Subcutaneous abdominal adipose tissue (tissue), 5 donors: Measurements from ENCODE around the gene CARMIL1.
A peak's percentile ranks its signal among the peaks of the same experiment; 100 is the strongest.

Source experiments
- H3K27ac ChIP-seq: one replicate; pipeline ENCODE4 v1.7.0; 2013; ENCODE audit warnings: low read depth, mild to moderate bottlenecking, inconsistent platforms, low read length, moderate library complexity
- H3K27me3 ChIP-seq, 5 donors: one replicate each; pipeline ENCODE4 v1.7.0; 2013; ENCODE audit warnings: low read length in 5 of 5, inconsistent platforms in 1 of 5; ENCODE audit not compliant: control insufficient read depth in 5 of 5, insufficient read depth in 4 of 5
- H3K36me3 ChIP-seq, 5 donors: one replicate each; pipeline ENCODE4 v1.7.0; 2013; ENCODE audit warnings: low read length in 5 of 5; ENCODE audit not compliant: control insufficient read depth in 5 of 5, insufficient read depth in 5 of 5
- H3K4me1 ChIP-seq, 5 donors: one replicate each; pipeline ENCODE4 v1.7.0; 2013; ENCODE audit warnings: low read length in 5 of 5, mild to moderate bottlenecking in 3 of 5, moderate library complexity in 1 of 5; ENCODE audit not compliant: control insufficient read depth in 5 of 5, insufficient read depth in 5 of 5
- H3K4me3 ChIP-seq, 5 donors: one replicate each; pipeline ENCODE4 v1.7.0; 2013; ENCODE audit warnings: low read length in 5 of 5, low read depth in 1 of 5
- H3K9ac ChIP-seq, 5 donors: one replicate each; pipeline ENCODE4 v1.7.0; 2013; ENCODE audit warnings: low read length in 5 of 5, mild to moderate bottlenecking in 4 of 5, moderate library complexity in 3 of 5
- H3K9me3 ChIP-seq, 5 donors: one replicate each; pipeline ENCODE4 v1.7.0; 2013; ENCODE audit warnings: low read length in 5 of 5; ENCODE audit not compliant: control insufficient read depth in 5 of 5
- donor health status: healthy.
- donor health status: healthy.
- donor health status: healthy.
- donor health status: healthy.
- donor health status: healthy.

Gene CARMIL1

DNA sequence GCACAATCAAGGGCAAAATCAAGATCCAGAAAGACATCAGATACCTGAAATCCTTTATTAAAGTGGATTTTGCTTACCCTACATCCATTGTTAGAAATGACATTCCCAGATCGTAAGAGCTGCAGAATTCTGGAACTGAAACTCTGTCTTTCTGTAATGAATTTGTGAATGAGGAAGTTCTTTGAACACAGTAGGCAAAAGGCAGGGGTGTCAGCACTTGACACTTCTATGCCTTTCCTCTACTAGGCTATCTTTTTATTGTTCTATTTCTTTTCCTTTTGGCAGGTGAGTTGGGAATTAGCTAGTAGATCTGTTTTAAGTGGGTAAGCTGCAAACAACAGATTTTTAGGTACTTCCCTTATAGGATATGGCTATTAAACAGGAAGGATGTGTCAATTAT, 126.3 kb downstream of the CARMIL1 start:
- Histone ChIP-seq H3K9me3 (no peaks in the 10 kb centered on the region), H3K36me3 (no peaks in the 10 kb centered on the region), H3K27ac (no peak overlapping the region), H3K4me1 (peaks cover 0 to 29% (median 20%) of the 10 kb centered on the region in 5 donors), H3K9ac (no peak overlapping the region), H3K4me3 (no peak overlapping the region), H3K27me3 (no peaks in the 10 kb centered on the region)

DNA sequence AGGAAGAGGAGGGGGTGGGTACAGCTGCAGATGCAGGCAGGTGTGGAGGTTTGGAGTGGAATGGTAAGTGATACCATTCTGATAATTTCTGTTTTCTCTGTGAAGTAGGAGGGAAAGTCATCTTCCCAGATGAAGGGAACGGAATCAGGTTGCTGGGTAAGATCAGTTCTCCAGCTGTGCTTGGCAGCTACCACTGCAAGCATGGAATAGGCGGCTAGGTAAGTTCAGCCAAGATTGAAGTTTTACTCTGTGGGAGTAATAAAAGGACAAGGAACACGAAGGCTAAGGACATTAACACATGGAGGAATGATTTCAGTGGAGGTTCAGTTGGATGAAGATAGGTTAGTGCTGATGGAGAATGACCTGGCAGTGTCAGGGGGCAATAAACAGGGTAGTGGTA, 128.3 kb downstream of the CARMIL1 start:
- Histone ChIP-seq H3K36me3 (no peaks in the 10 kb centered on the region), H3K27me3 (no peaks in the 10 kb centered on the region), H3K27ac (no peak overlapping the region), H3K4me3 (no peak overlapping the region), H3K9me3 (no peaks in the 10 kb centered on the region), H3K4me1 (peaks cover 0 to 30% (median 20%) of the 10 kb centered on the region in 5 donors), H3K9ac (no peak overlapping the region)

DNA sequence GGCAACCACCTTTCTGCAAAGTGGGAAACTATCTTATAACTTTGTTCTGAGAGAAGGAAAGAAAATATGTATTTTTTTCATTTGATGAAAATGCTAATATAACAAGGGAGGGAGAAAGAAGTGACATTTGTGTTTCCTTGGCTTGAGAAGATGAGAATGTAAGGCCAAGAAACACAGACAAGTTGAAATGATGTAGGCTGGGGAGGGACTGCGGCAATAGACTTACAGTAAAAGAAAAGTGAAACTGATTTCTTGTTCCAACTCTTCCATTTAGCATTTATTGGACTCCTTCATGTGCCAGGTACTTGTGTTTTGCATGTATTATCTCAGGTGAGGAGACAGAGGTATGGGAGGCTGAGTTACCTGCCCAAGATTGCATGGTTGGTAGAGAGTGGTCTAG, 130.9 kb downstream of the CARMIL1 start:
- no peaks in the 10 kb centered on the region for H3K9me3 ChIP-seq
- H3K27ac ChIP-seq: peak overlapping the region; percentile 25
- peak overlapping the region in 2 of 5 donors; percentile 56 to 59 for H3K4me3 ChIP-seq
- H3K9ac ChIP-seq: peak overlapping the region in 1 of 5 donors; percentile 25
- peaks cover 3 to 42% (median 30%) of the 10 kb centered on the region in 5 donors for H3K4me1 ChIP-seq
- no peaks in the 10 kb centered on the region for H3K27me3 ChIP-seq
- no peaks in the 10 kb centered on the region for H3K36me3 ChIP-seq

DNA sequence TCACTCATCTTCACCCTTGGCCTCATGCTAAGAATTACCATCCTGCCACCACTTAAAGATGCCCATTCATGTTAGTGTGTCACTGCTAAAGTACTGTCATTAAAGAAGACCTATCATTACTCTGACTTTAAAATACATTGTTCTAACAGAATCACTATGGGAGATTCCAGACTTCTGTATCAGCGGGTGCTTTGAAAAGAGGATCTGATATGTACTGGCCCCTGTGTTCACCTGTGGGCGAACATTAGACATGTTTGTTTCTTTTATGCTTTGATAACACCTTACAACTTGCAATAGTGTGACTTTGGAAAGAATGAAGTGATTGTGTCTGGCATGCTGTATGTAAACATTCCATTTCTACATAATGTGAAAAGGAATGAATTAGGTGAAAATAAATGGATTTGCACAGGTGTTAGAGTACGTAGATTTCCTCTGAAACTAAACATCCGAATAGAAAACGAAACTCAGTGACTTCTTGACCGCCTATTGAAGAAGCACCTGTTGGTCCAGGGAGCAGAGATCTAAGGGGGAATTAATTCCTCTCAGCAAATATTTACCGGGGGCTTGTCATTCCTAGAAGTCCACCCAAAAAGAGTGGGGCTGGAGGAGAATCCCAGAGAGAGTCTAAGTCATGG, 132.3 kb downstream of the CARMIL1 start:
- no peak overlapping the region for H3K4me3 ChIP-seq
- no peaks in the 10 kb centered on the region for H3K9me3 ChIP-seq
- no peaks in the 10 kb centered on the region for H3K27me3 ChIP-seq
- no peaks in the 10 kb centered on the region for H3K36me3 ChIP-seq
- H3K4me1 ChIP-seq: peaks cover 3 to 32% (median 27%) of the 10 kb centered on the region in 5 donors
- no peak overlapping the region for H3K9ac ChIP-seq
- H3K27ac ChIP-seq: no peak overlapping the region

DNA sequence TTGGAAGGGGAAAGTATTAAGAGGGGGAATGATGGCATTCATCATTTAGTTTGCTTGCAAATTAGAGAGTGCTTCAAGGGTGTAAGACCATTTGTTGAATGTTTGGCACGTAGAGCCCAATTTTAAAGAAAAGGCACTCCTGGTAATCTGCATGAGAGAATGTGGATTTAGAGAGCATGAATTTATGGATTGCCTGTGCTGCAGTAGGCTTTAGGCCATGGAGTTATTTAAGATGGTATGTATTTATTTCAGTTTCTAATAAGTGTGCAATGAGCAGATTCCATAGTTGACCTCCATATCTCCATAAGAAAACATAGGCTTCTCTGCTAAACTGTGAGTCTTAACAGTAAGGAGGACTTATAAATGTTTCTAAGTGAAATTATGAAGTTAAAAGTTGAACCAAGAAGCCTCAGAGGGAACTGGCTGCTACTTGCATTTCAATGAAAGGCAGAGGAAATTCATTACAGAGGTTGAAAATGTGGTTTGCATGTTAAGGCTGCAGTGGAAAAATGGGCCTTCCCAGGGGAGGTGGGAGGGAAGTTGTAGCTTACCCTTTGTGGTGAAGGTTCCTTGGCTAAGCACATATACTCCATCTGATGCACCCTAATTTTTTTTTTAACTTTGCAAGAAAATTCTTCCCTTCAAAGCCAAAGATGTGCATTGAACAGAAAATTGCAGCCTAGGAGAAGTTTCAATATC, 134.2 kb downstream of the CARMIL1 start:
- Histone ChIP-seq H3K27me3 (no peaks in the 10 kb centered on the region), H3K36me3 (no peaks in the 10 kb centered on the region), H3K4me1 (peaks cover 4 to 39% (median 33%) of the 10 kb centered on the region in 5 donors), H3K9ac (no peak overlapping the region), H3K27ac (no peak overlapping the region), H3K4me3 (no peak overlapping the region), H3K9me3 (no peaks in the 10 kb centered on the region)

DNA sequence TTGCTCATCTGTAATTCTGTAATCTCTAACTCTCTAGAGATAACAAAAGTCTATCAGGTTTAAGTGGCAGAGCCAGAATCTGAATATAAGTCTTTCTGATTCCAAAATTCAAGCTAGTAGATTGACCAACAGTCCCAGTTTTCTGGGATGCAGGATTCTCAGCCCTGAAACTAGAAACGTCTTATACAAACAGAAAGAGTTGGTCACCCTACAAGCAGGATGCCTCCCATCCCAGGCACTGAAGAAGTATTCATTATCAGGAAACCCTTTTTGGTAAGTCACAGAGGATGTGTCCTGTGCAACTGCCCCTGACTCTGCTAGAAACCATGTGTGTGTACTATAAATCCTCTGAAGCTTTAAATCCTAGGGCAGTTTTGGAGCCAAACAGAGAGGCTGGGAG, 135.0 kb downstream of the CARMIL1 start:
- Histone ChIP-seq H3K27me3 (no peaks in the 10 kb centered on the region), H3K4me1 (peaks cover 4 to 41% (median 33%) of the 10 kb centered on the region in 5 donors), H3K9ac (no peak overlapping the region), H3K9me3 (no peaks in the 10 kb centered on the region), H3K27ac (no peak overlapping the region), H3K36me3 (no peaks in the 10 kb centered on the region), H3K4me3 (no peak overlapping the region)

DNA sequence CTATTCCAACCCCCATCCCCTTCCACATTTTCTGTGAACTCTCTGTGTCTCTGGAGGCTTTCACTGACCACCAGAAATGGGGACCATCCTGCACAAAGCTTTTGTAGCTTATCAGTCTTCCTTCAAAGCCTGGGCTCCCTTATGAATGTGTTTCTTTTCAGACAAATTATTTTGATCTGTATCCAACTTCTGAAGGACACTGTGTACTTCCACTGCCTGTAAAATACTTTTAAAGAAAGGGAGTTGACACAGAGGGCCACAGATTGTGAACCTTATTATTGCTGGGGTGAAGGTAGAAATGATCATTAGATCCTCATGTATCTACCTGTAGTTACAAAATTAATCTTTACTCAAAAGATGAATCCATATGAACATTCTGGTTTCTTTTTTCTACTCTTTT, 135.6 kb downstream of the CARMIL1 start:
- no peak overlapping the region for H3K4me3 ChIP-seq
- H3K27ac ChIP-seq: no peak overlapping the region
- H3K27me3 ChIP-seq: no peaks in the 10 kb centered on the region
- peaks cover 0 to under 1% (median 0%) of the 10 kb centered on the region in 5 donors for H3K9me3 ChIP-seq
- H3K4me1 ChIP-seq: peaks cover 4 to 41% (median 33%) of the 10 kb centered on the region in 5 donors
- no peak overlapping the region for H3K9ac ChIP-seq
- no peaks in the 10 kb centered on the region for H3K36me3 ChIP-seq

DNA sequence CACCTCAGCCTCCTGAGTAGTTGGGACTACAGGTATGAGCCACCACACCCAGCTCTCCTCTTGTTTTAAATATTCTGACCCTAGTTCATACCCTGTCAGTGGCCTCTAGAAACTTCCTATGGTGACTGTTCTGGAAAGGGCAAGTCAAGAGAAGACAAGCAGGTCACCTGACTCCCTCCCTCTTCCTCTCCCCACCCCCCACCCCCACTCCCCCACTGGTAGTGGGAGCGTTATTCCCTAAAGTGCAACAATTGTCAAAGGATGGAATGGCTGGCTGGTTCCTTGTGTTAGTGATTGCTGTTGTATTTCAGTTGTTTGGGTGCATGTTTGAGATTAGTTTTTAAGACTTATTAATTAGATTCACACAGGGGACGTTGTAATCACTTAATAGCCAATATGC, 136.1 kb downstream of the CARMIL1 start:
- Histone ChIP-seq H3K36me3 (peaks cover 0 to 3% (median 0%) of the 10 kb centered on the region in 5 donors), H3K27ac (no peak overlapping the region), H3K9ac (no peak overlapping the region), H3K4me1 (peaks cover 4 to 39% (median 30%) of the 10 kb centered on the region in 5 donors), H3K27me3 (no peaks in the 10 kb centered on the region), H3K4me3 (no peak overlapping the region), H3K9me3 (peaks cover 0 to 4% (median 0%) of the 10 kb centered on the region in 5 donors)

DNA sequence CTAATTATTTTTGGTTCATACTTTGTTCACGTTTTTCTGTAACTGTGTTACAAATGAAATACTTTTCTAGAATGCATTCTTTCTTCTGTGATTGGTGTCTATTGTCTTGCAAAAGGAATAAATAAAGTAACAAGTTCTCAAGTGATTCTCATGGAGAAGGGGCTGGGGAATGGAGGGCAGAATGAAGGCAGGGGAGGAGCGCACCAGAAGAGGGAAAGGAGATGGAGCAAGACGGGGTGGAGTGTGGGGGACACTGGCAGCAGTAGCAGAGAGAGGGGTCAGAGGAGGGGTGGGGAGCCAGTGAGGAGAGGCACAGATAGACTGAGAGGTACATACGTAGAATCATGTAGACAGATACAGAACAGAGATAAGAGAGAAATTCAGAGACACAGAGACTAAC, 136.5 kb downstream of the CARMIL1 start:
- peaks cover 4 to 34% (median 27%) of the 10 kb centered on the region in 5 donors for H3K4me1 ChIP-seq
- H3K27ac ChIP-seq: no peak overlapping the region
- peaks cover 0 to 7% (median 0%) of the 10 kb centered on the region in 5 donors for H3K36me3 ChIP-seq
- H3K9me3 ChIP-seq: peaks cover 0 to 4% (median 0%) of the 10 kb centered on the region in 5 donors
- H3K4me3 ChIP-seq: no peak overlapping the region
- H3K27me3 ChIP-seq: no peaks in the 10 kb centered on the region
- no peak overlapping the region for H3K9ac ChIP-seq

DNA sequence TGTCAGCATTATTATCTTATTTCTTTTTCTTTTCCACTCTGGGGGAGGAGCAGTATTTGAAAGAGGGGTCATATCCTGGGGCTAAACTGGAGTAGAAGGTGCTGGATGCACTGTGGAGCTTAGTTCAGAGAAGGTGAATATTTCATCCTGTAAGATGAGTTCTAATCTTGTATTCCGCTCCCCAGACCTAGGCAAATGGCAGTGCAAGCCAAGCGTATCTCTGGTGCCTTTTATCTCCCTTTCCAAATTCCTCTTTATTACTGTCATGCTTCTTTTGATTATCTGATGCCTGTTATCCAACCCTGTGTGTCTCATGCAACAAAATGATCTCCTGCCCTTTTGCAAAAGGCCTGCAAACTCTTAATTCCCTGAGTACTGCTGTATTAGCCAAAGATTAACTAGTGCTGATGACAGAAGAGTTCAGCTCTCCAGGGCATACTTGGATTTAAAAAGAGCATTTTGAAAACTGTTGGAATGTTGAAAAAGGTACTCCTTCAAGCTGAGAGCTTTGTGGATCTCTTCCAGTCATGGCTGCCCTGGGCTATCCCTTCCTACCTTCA, 138.0 kb downstream of the CARMIL1 start:
- H3K27ac ChIP-seq: no peak overlapping the region
- H3K36me3 ChIP-seq: peaks cover 0 to 7% (median 0%) of the 10 kb centered on the region in 5 donors
- H3K9ac ChIP-seq: no peak overlapping the region
- H3K9me3 ChIP-seq: peaks cover 0 to 4% (median 0%) of the 10 kb centered on the region in 5 donors
- H3K4me1 ChIP-seq: peaks cover 4 to 34% (median 27%) of the 10 kb centered on the region in 5 donors
- no peak overlapping the region for H3K4me3 ChIP-seq
- no peaks in the 10 kb centered on the region for H3K27me3 ChIP-seq
